Astrocyte (in vitro differentiated cells and primary cell): ENCODE measurements around the gene AGBL4. TPM values are rescaled to one million over a fixed set of nuclear protein-coding genes. Genes with fewer than 3 reads are reported as not detected.

Source experiments
- DNase-seq: peaks from one replicate; pipeline ENCODE4 v3.0.0-alpha.2; 2010; ENCODE audit warnings: low read depth
- FAIRE-seq: peaks from 2 replicates; lab custom pipeline; 2011; peaks lifted over from hg19 to GRCh38; lab: Jason Lieb, UNC
- H2AFZ ChIP-seq: 2 replicates; pipeline ENCODE4 v1.6.0; 2012; ENCODE audit warnings: low read depth, low read length, inconsistent platforms
- H3K27ac ChIP-seq: 2 replicates; pipeline ENCODE4 v1.5.1; 2011; ENCODE audit warnings: low read depth, low read length, inconsistent platforms
- H3K27me3 ChIP-seq: 2 replicates; pipeline ENCODE4 v1.6.0; 2011; ENCODE audit warnings: low read length, inconsistent platforms; ENCODE audit not compliant: insufficient read depth
- H3K36me3 ChIP-seq: 2 replicates; pipeline ENCODE4 v1.5.1; 2011; ENCODE audit warnings: low read length, inconsistent platforms; ENCODE audit not compliant: insufficient read depth
- H3K4me1 ChIP-seq: 2 replicates; pipeline ENCODE4 v1.5.1; 2011; ENCODE audit warnings: low read length, inconsistent platforms; ENCODE audit not compliant: insufficient read depth
- H3K4me2 ChIP-seq: 2 replicates; pipeline ENCODE4 v1.6.0; 2012; ENCODE audit warnings: low read length, inconsistent platforms
- H3K4me3 ChIP-seq: 2 replicates; pipeline ENCODE4 v1.5.1; 2011; ENCODE audit warnings: low read depth, mild to moderate bottlenecking, low read length, inconsistent platforms; ENCODE audit not compliant: insufficient read depth
- H3K79me2 ChIP-seq: 2 replicates; pipeline ENCODE4 v1.6.0; 2012; ENCODE audit warnings: mild to moderate bottlenecking, low read length, inconsistent platforms; ENCODE audit not compliant: insufficient read depth
- H3K9ac ChIP-seq: 2 replicates; pipeline ENCODE4 v1.6.0; 2012; ENCODE audit warnings: mild to moderate bottlenecking, low read length, inconsistent platforms
- H3K9me3 ChIP-seq: 2 replicates; pipeline ENCODE4 v1.5.1; 2012; ENCODE audit warnings: low read depth, mild to moderate bottlenecking, low read length, inconsistent platforms; ENCODE audit not compliant: insufficient read depth
- H4K20me1 ChIP-seq: 2 replicates; pipeline ENCODE4 v1.6.0; 2012; ENCODE audit warnings: low read length, inconsistent platforms; ENCODE audit not compliant: insufficient read depth
- H3K27ac Mint-ChIP-seq: one replicate; pipeline ENCODE4 v1.8.0; 2021; ENCODE audit warnings: mild to moderate bottlenecking, mixed read lengths; ENCODE audit not compliant: unreplicated experiment
- H3K27me3 Mint-ChIP-seq: one replicate; pipeline ENCODE4 v1.8.0; 2021; ENCODE audit warnings: low read depth, mixed read lengths; ENCODE audit not compliant: unreplicated experiment
- H3K36me3 Mint-ChIP-seq: one replicate; pipeline ENCODE4 v1.8.0; 2021; ENCODE audit warnings: low read depth, mixed read lengths; ENCODE audit not compliant: unreplicated experiment
- H3K4me1 Mint-ChIP-seq: one replicate; pipeline ENCODE4 v1.8.0; 2021; ENCODE audit warnings: low read depth, mixed read lengths; ENCODE audit not compliant: unreplicated experiment
- H3K4me3 Mint-ChIP-seq: one replicate; pipeline ENCODE4 v1.8.0; 2021; ENCODE audit warnings: mild to moderate bottlenecking, moderate library complexity, mixed read lengths; ENCODE audit not compliant: unreplicated experiment
- H3K9me3 Mint-ChIP-seq: one replicate; pipeline ENCODE4 v1.8.0; 2021; ENCODE audit warnings: mild to moderate bottlenecking, mixed read lengths; ENCODE audit not compliant: unreplicated experiment
- EZH2 ChIP-seq: IDR thresholded peaks from 2 replicates; pipeline ENCODE4 v1.6.1; 2012; ENCODE audit warnings: mild to moderate bottlenecking, low read length, inconsistent platforms; ENCODE audit not compliant: insufficient read depth
- total RNA-seq: library from RNA; stranded (reverse); gene quantifications from 2 replicates; pipeline ENCODE4 v1.2.1, GENCODE V29; 2021
- TF ChIP-seq, protein P1 (sequence below): IDR thresholded peaks from 2 replicates; pipeline ENCODE4 v1.5.1; 2011; ENCODE audit warnings: low read depth, mild to moderate bottlenecking, inconsistent platforms, low read length, moderate library complexity; ENCODE audit not compliant: insufficient read depth

The AGBL4 gene
- total RNA-seq, 1 donor from 2014 or later, result not detected

DNA sequence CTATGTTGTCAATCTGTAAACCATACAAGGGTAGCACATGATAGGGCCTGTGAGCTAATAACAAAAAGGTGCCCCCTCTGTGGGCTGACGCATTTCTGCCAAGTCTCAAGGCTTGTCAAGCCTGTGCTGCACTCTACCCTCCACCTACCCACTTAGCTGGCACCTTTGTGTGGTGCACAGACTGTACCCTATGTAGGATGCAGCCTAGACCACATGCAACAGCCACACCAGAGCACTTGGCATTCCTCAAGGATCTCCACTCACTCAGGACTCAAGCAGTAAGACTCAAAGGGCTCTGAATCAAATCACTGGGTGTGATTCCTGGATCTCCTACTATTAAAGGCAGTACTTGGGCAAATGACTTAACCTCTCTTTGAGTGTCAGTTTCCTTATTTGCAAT is 1380.6 kb downstream of the AGBL4 start:
- H3K4me3 Mint-ChIP-seq, result no peak overlapping the region
- Histone ChIP-seq H3K4me3 (no peak overlapping the region), H3K9ac (no peak overlapping the region), H3K4me1 (no peaks in the 10 kb centered on the region), H3K36me3 (no peaks in the 10 kb centered on the region), H3K79me2 (no peaks in the 10 kb centered on the region), H3K9me3 (no peaks in the 10 kb centered on the region), H4K20me1 (no peaks in the 10 kb centered on the region), H3K27me3 (no peaks in the 10 kb centered on the region), H3K27ac (no peak overlapping the region), H3K4me2 (no peak overlapping the region), H2AFZ (no peak overlapping the region)
- H3K27me3 Mint-ChIP-seq, result peaks cover 29% of the 10 kb centered on the region
- peaks cover 2% of the 10 kb centered on the region for H3K4me1 Mint-ChIP-seq
- FAIRE-seq, result no peak
- H3K9me3 Mint-ChIP-seq, result no peaks in the 10 kb centered on the region
- TF ChIP-seq, protein P1, sequence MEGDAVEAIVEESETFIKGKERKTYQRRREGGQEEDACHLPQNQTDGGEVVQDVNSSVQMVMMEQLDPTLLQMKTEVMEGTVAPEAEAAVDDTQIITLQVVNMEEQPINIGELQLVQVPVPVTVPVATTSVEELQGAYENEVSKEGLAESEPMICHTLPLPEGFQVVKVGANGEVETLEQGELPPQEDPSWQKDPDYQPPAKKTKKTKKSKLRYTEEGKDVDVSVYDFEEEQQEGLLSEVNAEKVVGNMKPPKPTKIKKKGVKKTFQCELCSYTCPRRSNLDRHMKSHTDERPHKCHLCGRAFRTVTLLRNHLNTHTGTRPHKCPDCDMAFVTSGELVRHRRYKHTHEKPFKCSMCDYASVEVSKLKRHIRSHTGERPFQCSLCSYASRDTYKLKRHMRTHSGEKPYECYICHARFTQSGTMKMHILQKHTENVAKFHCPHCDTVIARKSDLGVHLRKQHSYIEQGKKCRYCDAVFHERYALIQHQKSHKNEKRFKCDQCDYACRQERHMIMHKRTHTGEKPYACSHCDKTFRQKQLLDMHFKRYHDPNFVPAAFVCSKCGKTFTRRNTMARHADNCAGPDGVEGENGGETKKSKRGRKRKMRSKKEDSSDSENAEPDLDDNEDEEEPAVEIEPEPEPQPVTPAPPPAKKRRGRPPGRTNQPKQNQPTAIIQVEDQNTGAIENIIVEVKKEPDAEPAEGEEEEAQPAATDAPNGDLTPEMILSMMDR, result no peak
- TF ChIP-seq EZH2, result no peak
- no peak for DNase-seq
- H3K27ac Mint-ChIP-seq, result no peak overlapping the region
- H3K36me3 Mint-ChIP-seq, result no peaks in the 10 kb centered on the region

DNA sequence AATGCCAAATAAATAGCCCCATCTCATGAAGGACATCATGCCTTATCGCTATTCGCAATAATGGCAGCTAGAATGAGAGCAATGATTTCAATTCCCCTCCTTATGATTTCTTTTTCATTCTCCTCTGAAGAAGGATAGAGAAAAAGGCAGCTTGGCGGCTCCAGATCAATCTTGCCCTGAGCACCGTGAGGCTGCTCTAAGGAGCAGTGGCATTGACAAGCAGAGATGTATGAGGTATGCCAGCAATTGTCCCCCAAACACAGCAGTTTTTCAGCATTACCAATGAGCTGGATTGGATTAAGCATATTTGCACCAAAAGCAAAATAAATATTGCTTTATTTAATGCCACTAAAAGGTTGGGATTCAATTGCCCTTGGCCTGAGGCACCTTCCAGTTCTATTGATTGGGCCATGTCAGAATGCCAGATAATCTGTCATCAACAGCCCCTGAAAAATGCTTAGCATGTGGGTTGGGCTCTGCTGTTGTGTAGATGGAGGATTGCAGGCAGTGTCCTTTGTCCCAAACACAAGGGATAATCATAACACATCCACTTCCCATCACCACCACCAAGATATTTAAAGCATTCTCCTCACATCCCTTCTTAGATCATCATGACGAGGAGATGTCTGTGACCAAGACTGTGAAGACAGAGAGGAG is 1382.8 kb downstream of the AGBL4 start:
- TF ChIP-seq, protein P1, result no peak
- no peak for TF ChIP-seq EZH2
- no peaks in the 10 kb centered on the region for H3K36me3 ChIP-seq
- H3K27ac ChIP-seq, result no peak overlapping the region

DNA sequence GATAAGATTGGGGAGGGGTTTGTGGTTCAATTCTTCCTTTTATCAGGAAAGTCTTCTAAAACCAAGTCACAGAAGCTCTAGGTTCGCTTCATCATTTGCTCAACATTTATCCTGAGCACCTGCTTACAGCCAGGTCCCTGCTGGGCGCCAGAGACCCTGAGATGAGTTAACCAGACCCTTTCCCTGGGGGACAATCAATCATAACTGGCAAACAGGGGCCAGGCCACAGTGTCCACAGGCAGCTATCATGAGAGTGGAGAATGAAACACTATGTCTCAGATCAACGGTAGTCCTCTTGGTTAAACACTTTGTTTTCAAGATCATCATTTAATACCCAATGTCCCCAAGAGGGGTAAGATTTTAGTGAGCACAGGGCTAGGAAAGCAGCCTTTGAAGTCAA is 1393.9 kb downstream of the AGBL4 start:
- H3K27ac ChIP-seq, result no peak overlapping the region
- H3K27me3 ChIP-seq, result peaks cover 3% of the 10 kb centered on the region
- Mint-ChIP-seq H3K27ac (no peak overlapping the region), H3K9me3 (no peaks in the 10 kb centered on the region), H3K4me1 (no peaks in the 10 kb centered on the region), H3K27me3 (peaks cover 30% of the 10 kb centered on the region), H3K36me3 (no peaks in the 10 kb centered on the region), H3K4me3 (no peak overlapping the region)
- FAIRE-seq (no peak), DNase-seq (no peak)
- no peaks in the 10 kb centered on the region for H3K4me1 ChIP-seq
- no peaks in the 10 kb centered on the region for H3K79me2 ChIP-seq
- no peaks in the 10 kb centered on the region for H4K20me1 ChIP-seq
- no peak overlapping the region for H2AFZ ChIP-seq
- no peaks in the 10 kb centered on the region for H3K36me3 ChIP-seq
- no peak overlapping the region for H3K9ac ChIP-seq
- H3K4me3 ChIP-seq, result no peak overlapping the region
- no peak overlapping the region for H3K4me2 ChIP-seq
- TF ChIP-seq, protein P1, result no peak
- TF ChIP-seq EZH2, result no peak
- no peaks in the 10 kb centered on the region for H3K9me3 ChIP-seq

More for the DNA sequence above, 1382.8 kb downstream of the AGBL4 start:
- Mint-ChIP-seq H3K27me3 (peaks cover 37% of the 10 kb centered on the region), H3K27ac (no peak overlapping the region), H3K9me3 (no peaks in the 10 kb centered on the region), H3K36me3 (no peaks in the 10 kb centered on the region), H3K4me3 (no peak overlapping the region), H3K4me1 (peaks cover 2% of the 10 kb centered on the region)
- H3K4me3 ChIP-seq, result no peak overlapping the region
- no peak overlapping the region for H3K4me2 ChIP-seq
- H3K9ac ChIP-seq, result no peak overlapping the region
- FAIRE-seq, result no peak
- no peaks in the 10 kb centered on the region for H3K4me1 ChIP-seq
- no peaks in the 10 kb centered on the region for H3K9me3 ChIP-seq
- H3K27me3 ChIP-seq, result no peaks in the 10 kb centered on the region
- H2AFZ ChIP-seq, result no peak overlapping the region
- DNase-seq, result no peak
- H4K20me1 ChIP-seq, result no peaks in the 10 kb centered on the region
- no peaks in the 10 kb centered on the region for H3K79me2 ChIP-seq
